ENCODE measurements around the gene SHQ1. TPM values are rescaled to one million over a fixed set of nuclear protein-coding genes. Genes with fewer than 3 reads are reported as not detected.

SHQ1 gene
- total and polyA plus RNA-seq, 4 donors: 12.4 to 19.0 (median 14.8) TPM

DNA sequence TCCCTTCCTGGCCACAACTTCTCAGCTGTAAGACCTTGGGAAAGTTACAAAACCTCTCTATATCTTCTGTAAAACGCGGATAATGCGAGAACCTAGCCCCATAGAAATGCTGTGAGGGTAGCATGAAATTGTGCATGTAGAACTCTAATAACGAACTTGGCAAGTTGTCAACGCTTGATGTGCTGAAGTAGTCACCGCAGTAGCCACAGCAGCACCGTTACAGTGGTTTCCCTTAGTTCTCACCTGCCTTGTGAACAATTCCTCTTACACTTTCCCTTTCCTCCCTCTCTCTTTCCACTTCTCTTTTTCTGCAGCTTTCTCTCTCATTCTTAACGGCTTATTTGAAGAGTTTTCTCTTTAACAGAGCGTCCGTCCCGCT is 447 bp upstream of the SHQ1 start:
- no peak overlapping the region for H3K27ac ChIP-seq (ENCODE audit: low read depth, low read length)
- peaks cover 4% of the 10 kb centered on the region for H3K4me1 ChIP-seq (ENCODE audit: control insufficient read depth, insufficient read depth, low read length)
- H3K9me3 ChIP-seq (ENCODE audit: control insufficient read depth, insufficient read depth, low read length): no peaks in the 10 kb centered on the region
- no peak for DNase-seq (ENCODE audit: low read depth in 4 of 6, low spot score in 6 of 6)
- H3K4me3 ChIP-seq (ENCODE audit: low read depth, low read length): peak overlapping the region; percentile 65
- 6% methylated on average over 6 of the region's 11 CpGs for WGBS (ENCODE audit: insufficient coverage)
- peaks cover 4% of the 10 kb centered on the region for H3K27me3 ChIP-seq (ENCODE audit: control insufficient read depth, insufficient read depth, low read length)
- no peaks in the 10 kb centered on the region for H3K36me3 ChIP-seq (ENCODE audit: control insufficient read depth, insufficient read depth, low read length)

DNA sequence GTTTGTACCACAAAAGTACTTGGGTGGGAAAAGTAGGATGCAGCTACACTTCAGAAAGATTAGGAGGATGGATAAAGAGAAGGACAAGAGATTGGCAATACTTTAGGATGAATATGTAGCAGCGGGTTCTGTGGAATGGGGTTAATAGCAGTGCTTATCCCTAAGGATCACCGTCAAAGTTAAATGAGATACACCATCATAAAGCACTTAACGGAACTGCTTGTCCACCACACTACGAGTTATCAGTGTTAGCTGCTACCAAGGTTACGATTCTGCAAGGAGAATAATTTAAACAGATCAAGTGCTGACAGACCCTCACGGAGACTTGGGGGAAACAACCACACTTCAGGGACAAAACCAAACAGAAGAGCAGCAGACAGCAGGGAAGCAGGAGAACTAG is 963 bp downstream of the SHQ1 start:
- WGBS (ENCODE audit: insufficient coverage): 0% methylated on average over 2 of the region's 6 CpGs
- Histone ChIP-seq H3K9me3 (ENCODE audit: control insufficient read depth, insufficient read depth, low read length) (no peaks in the 10 kb centered on the region), H3K4me1 (ENCODE audit: control insufficient read depth, insufficient read depth, low read length) (peaks cover 4% of the 10 kb centered on the region), H3K4me3 (ENCODE audit: low read depth, low read length) (peak overlapping the region; percentile 65), H3K27ac (ENCODE audit: low read depth, low read length) (peak overlapping the region; percentile 38), H3K36me3 (ENCODE audit: control insufficient read depth, insufficient read depth, low read length) (no peaks in the 10 kb centered on the region), H3K27me3 (ENCODE audit: control insufficient read depth, insufficient read depth, low read length) (peaks cover 4% of the 10 kb centered on the region)
- no peak for DNase-seq (ENCODE audit: low read depth in 4 of 6, low spot score in 6 of 6)

DNA sequence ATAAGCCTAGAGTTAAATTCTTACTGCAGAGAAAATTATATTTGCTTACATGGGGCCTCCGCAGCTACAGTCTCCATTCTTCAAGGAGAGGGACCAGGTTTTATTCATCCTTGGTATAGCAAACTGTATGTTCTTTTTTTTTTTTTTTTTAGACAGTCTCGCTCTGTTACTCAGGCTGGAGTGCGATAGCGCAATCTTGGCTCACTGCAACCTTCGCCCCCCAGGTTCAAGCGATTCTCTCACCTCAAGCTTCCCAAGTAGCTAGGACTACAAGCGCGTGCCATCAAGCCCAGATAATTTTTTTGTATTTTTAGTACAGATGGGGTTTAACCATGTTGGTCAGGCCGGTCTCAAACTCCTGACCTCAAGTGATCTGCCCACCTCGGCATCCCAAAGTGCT is 2.1 kb downstream of the SHQ1 start:
- Histone ChIP-seq H3K4me3 (ENCODE audit: low read depth, low read length) (no peak overlapping the region), H3K36me3 (ENCODE audit: control insufficient read depth, insufficient read depth, low read length) (peaks cover 3% of the 10 kb centered on the region), H3K9me3 (ENCODE audit: control insufficient read depth, insufficient read depth, low read length) (no peaks in the 10 kb centered on the region), H3K27me3 (ENCODE audit: control insufficient read depth, insufficient read depth, low read length) (peaks cover 4% of the 10 kb centered on the region), H3K4me1 (ENCODE audit: control insufficient read depth, insufficient read depth, low read length) (peaks cover 4% of the 10 kb centered on the region), H3K27ac (ENCODE audit: low read depth, low read length) (no peak overlapping the region)
- DNase-seq (ENCODE audit: low read depth in 4 of 6, low spot score in 6 of 6): no peak
- 80% methylated on average over 2 of the region's 10 CpGs for WGBS (ENCODE audit: insufficient coverage)

DNA sequence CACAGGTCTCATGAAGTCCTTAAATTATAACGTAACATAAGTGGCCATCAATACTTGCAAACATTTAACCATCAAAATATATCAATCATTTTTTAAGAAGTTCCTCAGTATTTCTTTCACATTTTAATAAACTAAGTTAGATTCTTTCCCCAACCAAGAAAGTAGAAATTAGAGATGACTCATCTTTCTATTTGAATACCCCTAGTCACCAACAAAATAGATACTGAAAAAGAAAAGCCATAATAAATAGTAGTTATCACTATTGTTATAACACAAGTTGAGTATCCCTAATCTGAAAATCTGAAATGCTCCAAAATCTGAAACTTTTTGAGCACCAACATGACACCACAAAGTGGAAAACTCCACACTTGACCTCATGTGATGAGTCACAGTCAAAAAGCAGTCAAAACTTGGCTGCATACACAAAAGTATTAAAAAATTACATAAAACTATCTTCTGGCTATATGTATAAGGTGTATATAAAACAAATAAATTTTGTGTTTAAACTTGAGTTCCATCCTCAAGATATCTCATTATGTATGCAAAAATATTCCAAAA is 3.7 kb downstream of the SHQ1 start:
- Histone ChIP-seq H3K4me1 (ENCODE audit: control insufficient read depth, insufficient read depth, low read length) (peaks cover 4% of the 10 kb centered on the region), H3K27me3 (ENCODE audit: control insufficient read depth, insufficient read depth, low read length) (peaks cover 2% of the 10 kb centered on the region), H3K9me3 (ENCODE audit: control insufficient read depth, insufficient read depth, low read length) (no peaks in the 10 kb centered on the region), H3K27ac (ENCODE audit: low read depth, low read length) (no peak overlapping the region), H3K4me3 (ENCODE audit: low read depth, low read length) (no peak overlapping the region), H3K36me3 (ENCODE audit: control insufficient read depth, insufficient read depth, low read length) (peaks cover 6% of the 10 kb centered on the region)
- no peak for DNase-seq (ENCODE audit: low read depth in 4 of 6, low spot score in 6 of 6)
- whole genome bisulfite sequencing (ENCODE audit: insufficient coverage): no CpG with 5 or more reads among the region's 1 CpG

DNA sequence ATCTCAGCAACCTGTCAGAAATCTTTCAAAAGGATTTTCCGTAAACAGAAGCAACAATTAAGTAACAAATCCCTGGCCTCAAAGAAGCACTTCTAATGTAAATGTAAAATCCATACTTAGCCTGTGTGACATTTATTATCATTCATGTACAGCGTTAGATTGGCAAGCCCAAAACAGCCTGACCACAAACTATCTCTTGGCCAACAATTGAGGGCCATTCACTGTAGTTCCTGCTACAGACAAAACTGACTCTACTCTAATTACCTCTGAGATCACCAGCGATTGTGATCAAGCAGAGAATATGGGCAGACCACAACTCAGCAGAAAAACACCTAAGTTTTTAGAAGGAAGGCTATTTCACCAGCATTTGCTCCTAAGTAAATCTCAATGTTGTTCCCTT is 9.2 kb downstream of the SHQ1 start:
- Histone ChIP-seq H3K9me3 (ENCODE audit: control insufficient read depth, insufficient read depth, low read length) (no peaks in the 10 kb centered on the region), H3K4me1 (ENCODE audit: control insufficient read depth, insufficient read depth, low read length) (peaks cover 3% of the 10 kb centered on the region), H3K4me3 (ENCODE audit: low read depth, low read length) (no peak overlapping the region), H3K27ac (ENCODE audit: low read depth, low read length) (no peak overlapping the region), H3K36me3 (ENCODE audit: control insufficient read depth, insufficient read depth, low read length) (peaks cover 6% of the 10 kb centered on the region), H3K27me3 (ENCODE audit: control insufficient read depth, insufficient read depth, low read length) (no peaks in the 10 kb centered on the region)
- 71% methylated on average over 1 of the region's 3 CpGs for WGBS (ENCODE audit: insufficient coverage)
- DNase-seq (ENCODE audit: low read depth in 4 of 6, low spot score in 6 of 6): no peak

DNA sequence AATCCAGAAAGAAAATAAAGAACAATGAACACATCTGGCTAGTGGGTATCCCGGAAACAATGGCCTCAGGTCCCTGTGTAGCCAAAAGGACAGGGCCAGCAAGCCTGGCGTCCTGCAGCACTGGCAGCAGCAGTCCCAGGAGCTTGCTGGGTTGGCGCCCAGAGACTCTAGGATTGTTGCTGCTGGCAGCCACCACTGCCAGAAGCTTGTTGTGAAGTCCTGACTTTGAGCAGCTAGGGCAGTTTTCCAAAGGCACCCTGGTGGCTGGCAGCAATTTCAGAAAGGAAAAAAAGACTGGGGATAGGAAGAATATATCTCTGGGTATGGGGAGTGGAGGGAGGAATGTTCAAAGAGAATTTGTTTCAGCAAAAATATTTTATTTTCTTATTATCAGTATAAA is 11.3 kb downstream of the SHQ1 start:
- H3K9me3 ChIP-seq (ENCODE audit: control insufficient read depth, insufficient read depth, low read length): no peaks in the 10 kb centered on the region
- peaks cover 6% of the 10 kb centered on the region for H3K36me3 ChIP-seq (ENCODE audit: control insufficient read depth, insufficient read depth, low read length)
- peaks cover 3% of the 10 kb centered on the region for H3K4me1 ChIP-seq (ENCODE audit: control insufficient read depth, insufficient read depth, low read length)
- peak in 5 of 6 donors; percentile 59 to 96 (median 73) for DNase-seq (ENCODE audit: low read depth in 4 of 6, low spot score in 6 of 6)
- 34% methylated on average over 3 of the region's 3 CpGs for WGBS (ENCODE audit: insufficient coverage)
- H3K27me3 ChIP-seq (ENCODE audit: control insufficient read depth, insufficient read depth, low read length): no peaks in the 10 kb centered on the region
- H3K4me3 ChIP-seq (ENCODE audit: low read depth, low read length): no peak overlapping the region
- H3K27ac ChIP-seq (ENCODE audit: low read depth, low read length): no peak overlapping the region

DNA sequence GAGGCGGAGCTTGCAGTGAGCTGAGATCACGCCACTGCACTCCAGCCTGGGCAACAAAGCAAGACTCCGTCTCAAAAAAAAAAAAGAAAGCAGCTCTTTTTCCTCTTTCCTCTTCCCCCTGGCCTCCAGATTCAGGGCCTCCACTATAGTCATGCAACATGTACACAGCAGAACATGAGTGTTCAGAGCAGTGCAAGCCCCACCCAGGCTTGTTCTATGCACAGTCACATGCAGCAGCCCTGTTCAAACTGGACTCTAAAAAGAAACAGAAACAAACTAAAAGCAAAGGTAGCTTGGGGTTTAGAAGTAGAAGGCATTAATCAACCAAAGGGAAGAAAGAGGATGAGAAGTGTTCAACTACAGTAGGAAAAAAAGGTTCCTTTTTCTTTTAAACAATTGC is 11.8 kb downstream of the SHQ1 start:
- WGBS (ENCODE audit: insufficient coverage): 83% methylated on average over 2 of the region's 3 CpGs
- no peak for DNase-seq (ENCODE audit: low read depth in 4 of 6, low spot score in 6 of 6)
- no peaks in the 10 kb centered on the region for H3K9me3 ChIP-seq (ENCODE audit: control insufficient read depth, insufficient read depth, low read length)
- H3K36me3 ChIP-seq (ENCODE audit: control insufficient read depth, insufficient read depth, low read length): peaks cover 6% of the 10 kb centered on the region
- no peaks in the 10 kb centered on the region for H3K27me3 ChIP-seq (ENCODE audit: control insufficient read depth, insufficient read depth, low read length)
- no peak overlapping the region for H3K4me3 ChIP-seq (ENCODE audit: low read depth, low read length)
- H3K27ac ChIP-seq (ENCODE audit: low read depth, low read length): no peak overlapping the region
- H3K4me1 ChIP-seq (ENCODE audit: control insufficient read depth, insufficient read depth, low read length): peaks cover 3% of the 10 kb centered on the region

DNA sequence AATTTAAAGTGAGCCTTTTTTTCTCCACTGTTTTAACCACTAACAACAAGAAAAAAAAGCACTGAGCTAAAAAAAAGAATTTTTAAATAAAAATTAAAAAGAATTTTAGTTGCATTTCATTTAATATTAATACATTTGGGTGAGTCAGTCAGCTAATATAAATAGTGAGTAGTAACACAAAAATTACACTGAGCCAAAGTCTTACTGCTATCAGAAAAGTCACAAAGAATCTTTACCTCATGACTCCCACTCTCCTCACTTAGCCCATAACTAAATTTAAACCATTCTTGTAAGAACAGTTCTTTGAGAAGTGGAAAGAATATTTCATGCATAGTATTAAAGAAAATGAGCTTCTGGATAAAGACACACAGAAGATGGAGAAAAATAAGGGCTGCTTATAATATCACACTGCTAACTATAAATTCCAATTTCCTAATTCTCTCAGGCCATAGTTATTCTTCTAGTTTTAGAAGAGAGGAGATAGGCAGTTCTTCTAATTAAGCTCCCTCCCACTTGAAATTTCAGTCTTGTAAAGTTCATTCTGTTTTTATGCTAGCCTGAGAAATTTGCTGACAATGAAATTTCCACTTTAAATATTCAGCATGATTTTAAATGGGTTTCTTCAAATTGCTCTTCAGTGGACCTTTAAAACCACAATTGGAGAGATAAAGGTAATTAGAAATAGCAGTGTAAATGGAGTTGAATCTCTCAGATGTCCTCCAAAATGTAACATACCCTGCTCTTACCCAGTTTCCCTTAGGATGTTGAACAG is 17.6 kb downstream of the SHQ1 start:
- Histone ChIP-seq H3K36me3 (ENCODE audit: control insufficient read depth, insufficient read depth, low read length) (no peaks in the 10 kb centered on the region), H3K4me1 (ENCODE audit: control insufficient read depth, insufficient read depth, low read length) (no peaks in the 10 kb centered on the region), H3K27me3 (ENCODE audit: control insufficient read depth, insufficient read depth, low read length) (no peaks in the 10 kb centered on the region), H3K9me3 (ENCODE audit: control insufficient read depth, insufficient read depth, low read length) (no peaks in the 10 kb centered on the region), H3K27ac (ENCODE audit: low read depth, low read length) (no peak overlapping the region), H3K4me3 (ENCODE audit: low read depth, low read length) (no peak overlapping the region)
- DNase-seq (ENCODE audit: low read depth in 4 of 6, low spot score in 6 of 6): peak in 1 of 6 donors; percentile 85

DNA sequence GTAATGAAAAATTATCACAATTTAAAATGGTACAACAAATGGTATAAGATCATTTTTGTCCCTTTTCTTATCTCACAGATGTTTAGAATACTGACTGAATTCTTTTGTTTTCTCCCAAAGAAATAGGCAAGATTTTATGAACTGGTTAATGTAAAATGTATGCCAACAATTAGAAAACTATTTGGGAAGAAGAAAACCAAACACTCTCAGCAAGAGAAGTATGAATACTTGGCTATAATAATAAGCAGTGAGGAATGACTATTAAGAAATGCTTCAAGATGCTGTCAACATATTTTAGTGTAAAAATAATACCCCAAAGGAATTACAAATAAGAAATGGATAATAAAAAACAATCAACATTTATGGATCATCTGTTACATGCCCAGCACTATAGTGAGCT is 18.5 kb downstream of the SHQ1 start:
- no peaks in the 10 kb centered on the region for H3K4me1 ChIP-seq (ENCODE audit: control insufficient read depth, insufficient read depth, low read length)
- DNase-seq (ENCODE audit: low read depth in 4 of 6, low spot score in 6 of 6): no peak
- no peaks in the 10 kb centered on the region for H3K27me3 ChIP-seq (ENCODE audit: control insufficient read depth, insufficient read depth, low read length)
- no peak overlapping the region for H3K4me3 ChIP-seq (ENCODE audit: low read depth, low read length)
- H3K9me3 ChIP-seq (ENCODE audit: control insufficient read depth, insufficient read depth, low read length): no peaks in the 10 kb centered on the region
- H3K36me3 ChIP-seq (ENCODE audit: control insufficient read depth, insufficient read depth, low read length): no peaks in the 10 kb centered on the region
- H3K27ac ChIP-seq (ENCODE audit: low read depth, low read length): no peak overlapping the region

DNA sequence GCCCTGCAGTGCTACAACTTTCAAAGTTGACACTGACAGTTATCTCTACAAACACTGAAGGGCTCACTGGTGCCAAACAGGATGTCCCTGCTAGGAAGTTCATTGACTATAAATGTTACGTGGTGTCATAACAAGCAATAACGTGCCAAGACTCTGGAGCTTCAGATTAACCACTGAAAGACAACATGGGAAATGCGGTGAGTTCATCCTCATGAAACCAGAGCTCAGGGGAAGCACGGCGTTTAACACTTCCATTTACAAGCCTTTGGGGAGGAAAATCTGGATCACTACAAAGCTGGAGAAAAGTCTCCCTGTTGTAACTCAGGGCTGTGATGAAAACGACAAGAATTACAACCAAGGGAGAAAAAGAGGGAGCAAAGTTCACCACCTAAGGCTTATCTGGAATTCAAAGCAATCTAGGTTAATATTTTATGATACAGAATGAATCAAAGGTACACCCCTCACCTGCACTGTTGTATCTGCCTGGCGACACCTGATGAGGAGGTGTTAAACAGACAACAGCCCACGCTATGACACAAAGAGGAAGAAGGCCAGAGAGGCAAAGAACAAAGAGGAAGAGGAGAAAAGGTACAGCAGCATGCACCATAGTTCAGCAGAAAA is 27.0 kb downstream of the SHQ1 start:
- Histone ChIP-seq H3K27ac (ENCODE audit: low read depth, low read length) (peak overlapping the region; percentile 26), H3K27me3 (ENCODE audit: control insufficient read depth, insufficient read depth, low read length) (no peaks in the 10 kb centered on the region), H3K36me3 (ENCODE audit: control insufficient read depth, insufficient read depth, low read length) (no peaks in the 10 kb centered on the region), H3K4me1 (ENCODE audit: control insufficient read depth, insufficient read depth, low read length) (no peaks in the 10 kb centered on the region), H3K9me3 (ENCODE audit: control insufficient read depth, insufficient read depth, low read length) (no peaks in the 10 kb centered on the region), H3K4me3 (ENCODE audit: low read depth, low read length) (no peak overlapping the region)
- WGBS (ENCODE audit: insufficient coverage): 41% methylated on average over 4 of the region's 8 CpGs
- peak in 2 of 6 donors; percentile 20 to 64 for DNase-seq (ENCODE audit: low read depth in 4 of 6, low spot score in 6 of 6)
